ENCODE data around the gene ALDH1A2.

GRCh38 chr15:57972864-57973263 is 92.6 kb downstream of the ALDH1A2 start:
- TF ChIP-seq CTCF (conservative IDR thresholded peaks at IDR 0.05 in 1 of 2, IDR thresholded peaks at IDR 0.05 in 1 of 2; ENCODE audit: extremely low read depth in 1 of 2, insufficient read depth in 1 of 2, low read depth in 1 of 2, low read length in 2 of 2), result no peak
- TF ChIP-seq EZH2 (IDR thresholded peaks at IDR 0.05; ENCODE audit: borderline replicate concordance, low read length), result no peak

All from mammary epithelial cell (primary cell).